LoVo (cell line): ENCODE data around the gene CEL.
"Not testable (repeated sequence)": the region's sequence is repeated elsewhere in the genome, so short reads cannot be mapped to it uniquely, and the experiment has no call there.

Experiments
- DNase-seq: peaks from one replicate; pipeline ENCODE4 v3.0.0-alpha.2; 2016; ENCODE audit warnings: low spot score

CEL gene

GRCh38 chr9:133064241-133065069, 2.7 kb downstream of the CEL start:
- DNase-seq, result no peak

DNA sequence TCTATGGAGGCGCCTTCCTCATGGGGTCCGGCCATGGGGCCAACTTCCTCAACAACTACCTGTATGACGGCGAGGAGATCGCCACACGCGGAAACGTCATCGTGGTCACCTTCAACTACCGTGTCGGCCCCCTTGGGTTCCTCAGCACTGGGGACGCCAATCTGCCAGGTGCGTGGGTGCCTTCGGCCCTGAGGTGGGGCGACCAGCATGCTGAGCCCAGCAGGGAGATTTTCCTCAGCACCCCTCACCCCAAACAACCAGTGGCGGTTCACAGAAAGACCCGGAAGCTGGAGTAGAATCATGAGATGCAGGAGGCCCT, 3.2 kb downstream of the CEL start:
- DNase-seq, result no peak

- DNase-seq, result no peak
Measured at GRCh38 chr9:133066181-133066983, 4.6 kb downstream of the CEL start.

DNA sequence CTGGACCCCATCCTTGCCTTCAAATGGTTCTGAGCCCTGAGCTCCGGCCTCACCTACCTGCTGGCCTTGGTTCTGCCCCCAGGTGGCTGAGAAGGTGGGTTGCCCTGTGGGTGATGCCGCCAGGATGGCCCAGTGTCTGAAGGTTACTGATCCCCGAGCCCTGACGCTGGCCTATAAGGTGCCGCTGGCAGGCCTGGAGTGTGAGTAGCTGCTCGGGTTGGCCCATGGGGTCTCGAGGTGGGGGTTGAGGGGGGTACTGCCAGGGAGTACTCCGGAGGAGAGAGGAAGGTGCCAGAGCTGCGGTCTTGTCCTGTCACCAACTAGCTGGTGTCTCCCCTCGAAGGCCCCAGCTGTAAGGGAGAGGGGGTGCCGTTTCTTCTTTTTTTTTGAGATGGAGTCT, 5.2 kb downstream of the CEL start:
- no peak for DNase-seq

DNA sequence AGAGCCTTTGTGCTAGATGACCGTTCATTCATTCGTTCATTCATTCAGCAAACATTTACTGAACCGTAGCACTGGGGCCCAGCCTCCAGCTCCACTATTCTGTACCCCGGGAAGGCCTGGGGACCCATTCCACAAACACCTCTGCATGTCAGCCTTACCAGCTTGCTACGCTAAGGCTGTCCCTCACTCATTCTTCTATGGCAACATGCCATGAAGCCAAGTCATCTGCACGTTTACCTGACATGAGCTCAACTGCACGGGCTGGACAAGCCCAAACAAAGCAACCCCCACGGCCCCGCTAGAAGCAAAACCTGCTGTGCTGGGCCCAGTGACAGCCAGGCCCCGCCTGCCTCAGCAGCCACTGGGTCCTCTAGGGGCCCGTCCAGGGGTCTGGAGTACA, 6.0 kb downstream of the CEL start:
- no peak for DNase-seq

GRCh38 chr9:133068431-133068830, 6.7 kb downstream of the CEL start:
- DNase-seq, result not testable (repeated sequence)

DNA sequence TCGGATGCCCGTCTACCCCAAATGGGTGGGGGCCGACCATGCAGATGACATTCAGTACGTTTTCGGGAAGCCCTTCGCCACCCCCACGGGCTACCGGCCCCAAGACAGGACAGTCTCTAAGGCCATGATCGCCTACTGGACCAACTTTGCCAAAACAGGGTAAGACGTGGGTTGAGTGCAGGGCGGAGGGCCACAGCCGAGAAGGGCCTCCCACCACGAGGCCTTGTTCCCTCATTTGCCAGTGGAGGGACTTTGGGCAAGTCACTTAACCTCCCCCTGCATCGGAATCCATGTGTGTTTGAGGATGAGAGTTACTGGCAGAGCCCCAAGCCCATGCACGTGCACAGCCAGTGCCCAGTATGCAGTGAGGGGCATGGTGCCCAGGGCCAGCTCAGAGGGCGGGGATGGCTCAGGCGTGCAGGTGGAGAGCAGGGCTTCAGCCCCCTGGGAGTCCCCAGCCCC, 8.8 kb downstream of the CEL start:
- not testable (repeated sequence) for DNase-seq

DNA sequence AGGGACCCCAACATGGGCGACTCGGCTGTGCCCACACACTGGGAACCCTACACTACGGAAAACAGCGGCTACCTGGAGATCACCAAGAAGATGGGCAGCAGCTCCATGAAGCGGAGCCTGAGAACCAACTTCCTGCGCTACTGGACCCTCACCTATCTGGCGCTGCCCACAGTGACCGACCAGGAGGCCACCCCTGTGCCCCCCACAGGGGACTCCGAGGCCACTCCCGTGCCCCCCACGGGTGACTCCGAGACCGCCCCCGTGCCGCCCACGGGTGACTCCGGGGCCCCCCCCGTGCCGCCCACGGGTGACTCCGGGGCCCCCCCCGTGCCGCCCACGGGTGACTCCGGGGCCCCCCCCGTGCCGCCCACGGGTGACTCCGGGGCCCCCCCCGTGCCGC, 9.2 kb downstream of the CEL start:
- DNase-seq, result not testable (repeated sequence)

DNA sequence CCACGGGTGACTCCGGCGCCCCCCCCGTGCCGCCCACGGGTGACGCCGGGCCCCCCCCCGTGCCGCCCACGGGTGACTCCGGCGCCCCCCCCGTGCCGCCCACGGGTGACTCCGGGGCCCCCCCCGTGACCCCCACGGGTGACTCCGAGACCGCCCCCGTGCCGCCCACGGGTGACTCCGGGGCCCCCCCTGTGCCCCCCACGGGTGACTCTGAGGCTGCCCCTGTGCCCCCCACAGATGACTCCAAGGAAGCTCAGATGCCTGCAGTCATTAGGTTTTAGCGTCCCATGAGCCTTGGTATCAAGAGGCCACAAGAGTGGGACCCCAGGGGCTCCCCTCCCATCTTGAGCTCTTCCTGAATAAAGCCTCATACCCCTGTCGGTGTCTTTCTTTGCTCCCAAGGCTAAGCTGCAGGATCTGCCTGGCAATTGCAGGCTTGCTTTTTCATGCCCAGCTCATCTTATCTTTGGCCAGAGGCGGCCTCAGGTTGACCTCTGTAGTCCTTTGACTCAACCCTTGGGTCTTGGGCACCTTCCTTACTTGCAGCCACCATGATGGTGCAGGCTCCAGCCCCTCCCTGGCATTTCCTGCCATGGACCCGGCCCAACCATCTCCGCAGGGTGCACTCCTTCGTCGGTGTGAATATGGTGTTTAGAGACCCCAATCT, 9.8 kb downstream of the CEL start:
- no peak for DNase-seq

- not testable (repeated sequence) for DNase-seq
Measured at GRCh38 chr9:133072210-133072609, 10.4 kb downstream of the CEL start.

DNA sequence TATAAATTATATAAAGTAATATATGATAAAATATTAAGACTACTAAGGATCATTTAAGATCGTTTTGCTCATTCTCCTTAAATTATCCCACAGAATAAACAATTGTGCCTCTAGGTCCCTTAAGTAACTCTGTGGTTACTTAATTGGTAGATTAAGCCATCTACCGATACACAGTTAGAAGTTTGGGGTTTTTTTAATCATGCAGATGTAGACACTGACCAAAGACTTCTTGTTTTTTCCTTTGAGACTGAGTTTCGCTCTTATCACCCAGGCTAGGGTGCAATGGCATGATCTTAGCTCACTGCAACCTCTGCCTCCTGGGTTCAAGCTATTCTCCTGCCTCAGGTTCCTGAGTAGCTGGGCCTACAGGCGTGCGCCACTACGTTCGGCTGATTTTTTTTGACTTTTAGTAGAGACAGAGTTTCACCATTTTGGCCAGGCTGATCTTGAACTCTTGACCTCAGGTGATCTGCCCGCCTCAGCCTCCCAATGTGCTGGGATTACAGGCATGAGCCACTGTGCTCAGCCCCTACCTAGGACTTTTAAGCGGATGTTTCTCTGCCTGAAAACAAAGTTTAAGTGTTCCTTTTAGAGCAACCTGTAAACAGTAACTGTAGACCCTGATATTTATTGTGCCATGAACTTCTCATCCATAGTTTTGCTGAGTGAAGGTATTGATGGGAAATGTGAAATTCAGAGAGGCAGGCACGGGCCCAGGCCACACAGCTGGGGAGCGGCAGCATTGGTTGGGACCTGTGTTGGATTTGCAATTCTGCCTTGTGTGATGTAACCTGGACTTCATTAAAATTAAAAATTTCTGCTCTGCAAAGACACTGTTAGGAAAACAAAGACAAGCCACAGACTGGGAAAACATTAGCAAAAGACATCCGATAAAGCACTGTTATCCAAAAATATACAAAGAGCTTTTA, 11.6 kb downstream of the CEL start:
- no peak for DNase-seq

GRCh38 chr9:133074111-133074651, 12.4 kb downstream of the CEL start:
- no peak for DNase-seq

- DNase-seq, result no peak
Measured at GRCh38 chr9:133075925-133076630, 14.3 kb downstream of the CEL start.

- no peak for DNase-seq
Measured at GRCh38 chr9:133076691-133077090, 14.9 kb downstream of the CEL start.

DNA sequence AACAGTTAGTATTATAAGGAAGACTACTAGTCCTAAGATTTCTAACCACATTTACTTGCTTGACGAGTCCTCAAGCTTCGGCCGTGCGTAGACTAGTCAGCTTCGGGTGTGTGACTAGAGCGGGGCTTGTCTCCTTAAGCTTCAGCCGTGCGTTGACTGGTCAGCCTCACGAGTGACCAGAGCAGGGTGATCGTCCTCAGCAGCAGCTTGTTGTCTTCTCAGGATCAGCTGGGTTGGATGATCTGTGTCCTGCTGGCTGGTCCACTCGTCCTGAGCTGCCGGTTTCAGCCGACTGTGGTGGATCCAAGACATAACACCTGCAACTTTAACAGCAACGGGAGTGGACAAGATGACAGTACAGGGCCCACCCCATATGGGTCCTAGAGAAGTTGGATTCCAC, 16.7 kb downstream of the CEL start:
- DNase-seq, result no peak

DNA sequence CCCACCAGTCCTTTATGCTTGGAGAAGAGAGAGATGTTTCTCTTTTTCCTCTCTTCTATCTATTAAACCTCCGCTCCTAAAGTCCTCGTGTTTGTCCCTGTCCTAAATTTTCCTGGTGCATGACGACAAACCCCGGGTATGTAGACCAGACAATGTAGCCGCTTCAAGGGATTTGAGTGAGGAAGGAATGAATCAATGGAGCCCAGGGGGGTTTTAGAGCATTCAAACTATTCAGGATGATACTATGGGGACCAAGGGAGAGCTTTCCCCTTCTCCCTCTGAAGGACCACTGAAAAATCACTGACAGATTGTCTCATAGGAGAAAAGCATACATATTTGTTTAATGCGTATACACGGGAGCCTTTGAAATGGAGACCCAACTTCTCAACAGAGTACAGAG, 18.4 kb downstream of the CEL start:
- DNase-seq, result no peak

DNA sequence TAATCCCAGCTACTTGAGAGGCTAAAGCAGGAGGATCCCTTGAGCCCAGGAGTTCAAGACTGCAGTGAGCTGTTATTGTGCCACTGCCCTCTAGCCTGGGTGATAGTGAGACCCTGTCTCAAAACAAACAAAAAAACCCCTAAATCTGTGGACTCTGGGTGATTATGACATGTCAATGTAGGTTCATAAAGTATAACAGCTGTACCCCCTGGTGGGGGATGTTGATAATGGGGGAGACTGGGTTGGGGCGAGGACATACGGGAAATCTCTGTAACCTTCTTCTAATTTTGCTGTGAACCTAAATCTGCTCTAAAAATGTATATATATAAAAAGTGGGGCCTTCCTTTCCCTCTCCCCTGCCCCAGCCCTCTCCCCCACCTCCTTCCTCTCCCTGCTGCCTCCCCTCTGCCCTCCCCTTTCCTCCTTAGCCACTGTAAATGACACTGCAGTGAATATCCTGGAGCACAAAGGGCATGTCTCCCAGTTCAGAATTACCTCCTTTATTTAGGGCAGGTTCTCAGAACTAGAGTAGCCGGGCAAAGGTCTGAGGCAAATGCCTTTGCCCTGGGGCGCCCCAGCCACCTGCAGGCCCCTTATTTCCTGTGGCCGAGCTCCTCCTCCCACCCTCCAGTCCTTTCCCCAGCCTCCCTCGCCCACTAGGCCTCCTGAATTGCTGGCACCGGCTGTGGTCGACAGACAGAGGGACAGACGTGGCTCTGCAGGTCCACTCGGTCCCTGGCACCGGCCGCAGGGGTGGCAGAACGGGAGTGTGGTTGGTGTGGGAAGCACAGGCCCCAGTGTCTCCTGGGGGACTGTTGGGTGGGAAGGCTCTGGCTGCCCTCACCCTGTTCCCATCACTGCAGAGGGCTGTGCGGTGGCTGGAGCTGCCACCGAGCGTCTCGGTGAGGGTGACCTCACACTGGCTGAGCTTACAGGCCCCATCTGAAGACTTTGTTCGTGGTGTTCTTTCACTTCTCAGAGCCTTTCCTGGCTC, 19.3 kb downstream of the CEL start:
- not testable (repeated sequence) for DNase-seq

GRCh38 chr9:133081957-133082644, 20.3 kb downstream of the CEL start:
- not testable (repeated sequence) for DNase-seq

GRCh38 chr9:133083688-133084087, 21.9 kb downstream of the CEL start:
- not testable (repeated sequence) for DNase-seq
